ENCODE data around the gene APBA2.

DNA sequence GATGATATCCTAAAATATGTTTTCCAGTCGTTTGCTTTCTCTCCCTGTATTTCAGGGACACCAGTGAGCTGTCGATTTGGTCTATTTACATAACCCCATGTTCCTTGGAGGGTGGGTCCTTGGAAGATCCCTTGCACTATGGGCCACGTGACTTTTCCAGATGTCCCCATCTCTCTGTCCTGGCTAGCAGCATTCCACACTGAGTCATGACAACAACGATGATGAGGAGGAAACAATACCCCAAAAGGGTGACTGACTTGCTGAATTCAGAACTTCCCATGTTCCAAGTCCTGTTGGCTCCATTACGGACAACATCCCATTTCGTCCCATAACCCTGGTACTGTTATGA lies 249.5 kb downstream of the APBA2 start:
- TF ChIP-seq POLR2A (IDR thresholded peaks at IDR 0.05) (no peak), CTCF (IDR thresholded peaks at IDR 0.05 in 8 of 11, conservative IDR thresholded peaks at IDR 0.05 in 3 of 11) (no peak), POLR2AphosphoS5 (IDR thresholded peaks at IDR 0.05) (no peak)
